Measurements from ENCODE around the gene KCNQ1. TPM values are rescaled to one million over a fixed set of nuclear protein-coding genes. Genes with fewer than 3 reads are reported as not detected.

Gene KCNQ1
- total RNA-seq, 1 experiment from 2014 or later, result not detected

DNA sequence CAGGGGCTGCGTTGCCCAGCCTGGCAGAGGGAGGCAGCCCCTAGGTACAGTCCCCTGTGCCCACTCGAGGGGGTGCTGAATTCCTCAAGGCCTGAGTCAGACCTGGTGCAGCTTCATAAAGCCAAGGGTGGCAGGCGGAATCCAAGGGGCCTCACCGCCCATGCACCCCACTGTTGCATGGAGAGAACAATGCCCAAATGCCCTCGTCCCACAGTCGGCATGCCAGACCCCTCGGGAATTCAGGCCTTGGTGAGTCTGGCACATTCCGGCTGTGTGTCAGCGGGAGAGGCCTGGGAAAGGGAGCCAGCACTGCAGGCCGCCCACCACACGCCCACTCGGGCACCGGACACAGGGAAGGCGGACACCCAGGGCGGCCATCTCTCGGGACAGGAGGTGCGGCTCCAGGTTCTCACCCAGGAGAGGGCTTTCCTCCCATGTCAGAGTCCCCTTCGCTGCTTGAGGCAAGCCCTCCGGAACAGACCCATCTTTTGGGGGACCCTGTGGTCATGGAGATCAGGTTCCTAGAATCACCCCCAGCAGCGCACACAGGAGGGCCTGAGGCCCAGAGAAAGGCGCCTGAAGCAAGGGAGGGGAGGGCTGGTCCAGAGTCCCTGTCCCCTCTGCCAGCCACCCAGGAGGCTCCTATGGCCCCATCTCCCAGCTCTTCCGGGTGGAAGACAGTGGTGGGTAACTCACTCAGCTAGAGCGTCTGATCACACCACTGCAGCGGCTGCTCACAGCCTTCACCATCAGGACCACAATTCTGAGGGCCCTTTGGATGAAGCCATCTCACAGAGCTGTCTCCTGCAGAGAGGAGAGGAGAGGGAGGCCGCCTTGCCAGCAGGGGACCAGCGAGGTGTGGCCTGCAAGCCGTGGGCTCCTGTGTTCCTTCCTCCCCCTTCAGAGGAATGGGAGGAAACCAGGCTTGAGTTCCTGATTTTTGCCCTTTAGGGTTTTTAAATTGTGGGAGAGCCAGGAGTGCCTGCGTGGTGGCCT lies 286.6 kb downstream of the KCNQ1 start:
- no peak for TF ChIP-seq EZH2 (IDR thresholded peaks at IDR 0.05; ENCODE audit: low read depth)
- TF ChIP-seq, protein P1, sequence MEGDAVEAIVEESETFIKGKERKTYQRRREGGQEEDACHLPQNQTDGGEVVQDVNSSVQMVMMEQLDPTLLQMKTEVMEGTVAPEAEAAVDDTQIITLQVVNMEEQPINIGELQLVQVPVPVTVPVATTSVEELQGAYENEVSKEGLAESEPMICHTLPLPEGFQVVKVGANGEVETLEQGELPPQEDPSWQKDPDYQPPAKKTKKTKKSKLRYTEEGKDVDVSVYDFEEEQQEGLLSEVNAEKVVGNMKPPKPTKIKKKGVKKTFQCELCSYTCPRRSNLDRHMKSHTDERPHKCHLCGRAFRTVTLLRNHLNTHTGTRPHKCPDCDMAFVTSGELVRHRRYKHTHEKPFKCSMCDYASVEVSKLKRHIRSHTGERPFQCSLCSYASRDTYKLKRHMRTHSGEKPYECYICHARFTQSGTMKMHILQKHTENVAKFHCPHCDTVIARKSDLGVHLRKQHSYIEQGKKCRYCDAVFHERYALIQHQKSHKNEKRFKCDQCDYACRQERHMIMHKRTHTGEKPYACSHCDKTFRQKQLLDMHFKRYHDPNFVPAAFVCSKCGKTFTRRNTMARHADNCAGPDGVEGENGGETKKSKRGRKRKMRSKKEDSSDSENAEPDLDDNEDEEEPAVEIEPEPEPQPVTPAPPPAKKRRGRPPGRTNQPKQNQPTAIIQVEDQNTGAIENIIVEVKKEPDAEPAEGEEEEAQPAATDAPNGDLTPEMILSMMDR (conservative IDR thresholded peaks at IDR 0.05), result no peak
- DNase-seq, result no peak
- ChIA-PET CTCF (no interaction called here), POLR2A (ENCODE audit: unreplicated experiment) (no interaction called here)
- Histone ChIP-seq H4K20me1 (ENCODE audit: insufficient read depth) (no peaks in the 10 kb centered on the region), H3K4me1 (replicated peaks; ENCODE audit: insufficient read depth) (no peaks in the 10 kb centered on the region), H2AFZ (no peak overlapping the region), H3K36me3 (ENCODE audit: low read depth) (no peaks in the 10 kb centered on the region), H3F3A (ENCODE audit: insufficient read depth, low read depth) (no peaks in the 10 kb centered on the region), H3K79me2 (ENCODE audit: low read depth) (no peaks in the 10 kb centered on the region), H3K4me2 (no peak overlapping the region), H3K9me3 (ENCODE audit: insufficient read depth, low read depth) (no peaks in the 10 kb centered on the region), H3K9me2 (ENCODE audit: insufficient read depth) (no peaks in the 10 kb centered on the region), H3K27me3 (ENCODE audit: insufficient read depth, low read depth) (peaks cover 9% of the 10 kb centered on the region; the same call in 1 of the 2 replicates), H3K27ac (no peak overlapping the region), H3K4me3 (no peak overlapping the region)
- intact Hi-C loops (cut with micrococcal nuclease; ENCODE audit: unreplicated experiment), result no loop called here
- BruUV-seq (replicated peaks), result no TSS peak

DNA sequence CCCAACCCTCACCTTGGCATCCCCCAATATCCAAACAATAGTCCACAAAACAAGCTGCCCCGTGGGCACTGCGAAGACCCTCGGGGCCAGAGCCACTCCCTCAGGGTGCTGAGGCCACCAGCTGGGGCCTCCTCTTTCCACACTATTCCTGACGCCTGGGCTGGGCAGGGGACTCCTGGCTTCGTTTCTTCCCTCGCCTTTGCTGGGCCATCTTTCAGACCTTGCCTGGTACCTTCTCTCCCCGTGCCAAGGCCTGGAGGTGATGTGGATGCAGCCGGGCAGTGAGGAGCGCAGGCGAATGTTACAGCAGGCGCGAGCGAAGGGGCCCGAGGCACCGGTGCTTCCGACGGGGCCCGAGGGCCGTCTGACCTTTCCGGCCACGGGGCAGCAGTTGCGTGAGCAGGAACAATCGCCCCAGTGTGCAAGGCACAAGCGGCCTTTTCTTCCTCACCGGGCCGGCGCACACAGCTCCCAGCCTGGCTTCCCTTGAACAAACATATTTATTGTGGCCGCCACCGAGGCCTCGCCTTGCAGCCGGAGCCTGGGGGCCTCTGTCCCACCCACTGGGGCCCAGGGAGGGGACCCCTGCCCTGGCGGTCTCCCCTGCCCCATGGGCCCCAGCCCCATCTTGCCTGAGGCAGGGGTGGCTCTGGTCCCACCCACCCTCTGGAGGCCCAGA lies 287.6 kb downstream of the KCNQ1 start:
- no TSS peak for BruUV-seq (replicated peaks)

DNA sequence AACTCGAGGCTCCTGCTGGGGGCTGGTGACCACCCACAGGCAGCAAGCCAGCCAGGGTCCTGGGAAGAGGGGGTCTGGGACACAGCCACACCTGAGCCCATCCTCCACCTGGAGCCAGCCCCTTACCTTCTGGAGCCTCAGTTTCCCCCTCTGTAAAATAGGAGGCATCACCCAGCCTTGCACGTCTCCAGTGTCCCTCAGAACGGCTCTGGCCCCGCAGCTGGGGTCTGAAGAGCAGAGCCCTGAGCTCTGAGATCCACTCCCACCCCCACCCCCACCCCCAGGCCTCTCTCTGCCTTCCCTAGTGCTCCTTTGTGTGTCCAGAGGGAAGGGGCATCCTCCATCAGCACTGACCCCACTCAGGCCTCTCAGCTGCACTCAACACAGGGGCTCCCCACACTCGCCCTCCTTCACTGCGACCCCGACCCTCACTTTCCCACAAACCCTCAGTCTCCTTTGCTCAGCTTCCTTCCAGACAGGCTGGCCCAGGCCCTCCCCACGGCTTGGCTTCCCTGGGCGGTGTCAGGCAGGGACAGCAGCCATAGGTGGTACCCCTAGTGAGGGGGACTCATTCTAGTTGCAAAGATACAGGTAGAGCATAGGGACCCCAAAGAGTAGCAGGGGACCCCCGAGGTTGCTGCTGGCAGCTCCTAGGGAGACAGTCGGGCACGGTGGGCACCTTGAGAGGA lies 288.3 kb downstream of the KCNQ1 start:
- H3K27ac ChIP-seq, result no peak overlapping the region
- DNase-seq, result no peak
- TF ChIP-seq EZH2 (IDR thresholded peaks at IDR 0.05; ENCODE audit: low read depth), result no peak
- TF ChIP-seq, protein P1 (conservative IDR thresholded peaks at IDR 0.05), result no peak
- no peaks in the 10 kb centered on the region for H3K4me1 ChIP-seq (replicated peaks; ENCODE audit: insufficient read depth)
- intact Hi-C loops (cut with micrococcal nuclease; ENCODE audit: unreplicated experiment), result no loop called here
- H4K20me1 ChIP-seq (ENCODE audit: insufficient read depth), result no peaks in the 10 kb centered on the region
- no peak overlapping the region for H3K4me2 ChIP-seq
- BruUV-seq (replicated peaks), result no TSS peak
- no peaks in the 10 kb centered on the region for H3K9me2 ChIP-seq (ENCODE audit: insufficient read depth)
- H3K4me3 ChIP-seq, result no peak overlapping the region
- POLR2A ChIA-PET (ENCODE audit: unreplicated experiment), result no interaction called here
- no peaks in the 10 kb centered on the region for H3K36me3 ChIP-seq (ENCODE audit: low read depth)
- no peaks in the 10 kb centered on the region for H3F3A ChIP-seq (ENCODE audit: insufficient read depth, low read depth)
- CTCF ChIA-PET, result no interaction called here
- no peak overlapping the region for H2AFZ ChIP-seq
- H3K9me3 ChIP-seq (ENCODE audit: insufficient read depth, low read depth), result no peaks in the 10 kb centered on the region
- H3K27me3 ChIP-seq (ENCODE audit: insufficient read depth, low read depth), result no peaks in the 10 kb centered on the region
- no peaks in the 10 kb centered on the region for H3K79me2 ChIP-seq (ENCODE audit: low read depth)

More for the DNA sequence above, 287.6 kb downstream of the KCNQ1 start:
- Histone ChIP-seq H3K79me2 (ENCODE audit: low read depth) (no peaks in the 10 kb centered on the region), H3K9me3 (ENCODE audit: insufficient read depth, low read depth) (no peaks in the 10 kb centered on the region), H3K9me2 (ENCODE audit: insufficient read depth) (no peaks in the 10 kb centered on the region), H3K4me2 (no peak overlapping the region), H3K27ac (no peak overlapping the region), H3F3A (ENCODE audit: insufficient read depth, low read depth) (no peaks in the 10 kb centered on the region), H3K4me3 (no peak overlapping the region), H3K36me3 (ENCODE audit: low read depth) (no peaks in the 10 kb centered on the region), H4K20me1 (ENCODE audit: insufficient read depth) (no peaks in the 10 kb centered on the region), H3K4me1 (replicated peaks; ENCODE audit: insufficient read depth) (no peaks in the 10 kb centered on the region), H2AFZ (no peak overlapping the region), H3K27me3 (ENCODE audit: insufficient read depth, low read depth) (peaks cover 1% of the 10 kb centered on the region; the same call in 1 of the 2 replicates)
- no peak for DNase-seq
- intact Hi-C loops (cut with micrococcal nuclease; ENCODE audit: unreplicated experiment), result no loop called here
- ChIA-PET CTCF (no interaction called here), POLR2A (ENCODE audit: unreplicated experiment) (no interaction called here)
- TF ChIP-seq, protein P1 (conservative IDR thresholded peaks at IDR 0.05), result no peak
- no peak for TF ChIP-seq EZH2 (IDR thresholded peaks at IDR 0.05; ENCODE audit: low read depth)
